ENCODE measurements around the gene SLC35E2B. TPM values are rescaled to one million over a fixed set of nuclear protein-coding genes. Genes with fewer than 3 reads are reported as not detected.
"Not testable (repeated sequence)": the region's sequence is repeated elsewhere in the genome, so short reads cannot be mapped to it uniquely, and the experiment has no call there.

Gene SLC35E2B
- total RNA-seq, 1 donor = 38.4 TPM

DNA sequence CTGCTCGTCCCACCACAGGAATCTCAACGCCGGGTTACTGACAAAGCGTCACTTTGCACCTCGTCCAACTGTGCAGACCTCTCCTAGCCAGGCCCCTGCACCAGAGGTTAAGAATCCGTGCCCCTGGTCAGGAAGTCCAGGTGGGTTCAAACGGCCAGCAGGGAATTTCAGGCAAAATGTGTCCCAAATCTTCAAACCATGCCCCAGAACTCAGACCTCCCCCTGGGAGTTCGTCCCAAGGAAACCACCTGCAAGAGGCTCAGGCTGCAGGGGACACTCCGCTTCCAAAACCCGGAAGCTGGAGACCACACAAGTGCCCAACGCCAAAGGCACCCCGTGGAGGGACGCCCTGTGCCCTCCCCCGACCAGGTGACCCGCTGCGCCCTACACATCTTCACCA is 1.2 kb downstream of the SLC35E2B start:
- H3K36me3 ChIP-seq (ENCODE audit: insufficient read depth, low read length); H2AFZ ChIP-seq (ENCODE audit: low read length); H3K27ac ChIP-seq (ENCODE audit: low read depth, low read length); DNase-seq (ENCODE audit: insufficient read length, low spot score, missing footprints); H4K20me1 ChIP-seq (ENCODE audit: insufficient read depth, low read length); H3K27me3 ChIP-seq (ENCODE audit: insufficient read depth, low read length); H3K4me1 ChIP-seq (ENCODE audit: insufficient read depth, low read length); H3K9me3 ChIP-seq (ENCODE audit: low read depth, low read length): not testable (repeated sequence)
- peak overlapping the region; percentile 70 for H3K4me2 ChIP-seq (ENCODE audit: insufficient read depth, low read length)
- H3K79me2 ChIP-seq (ENCODE audit: insufficient read depth, low read length) = peaks cover 20% of the 10 kb centered on the region
- H3K4me3 ChIP-seq (ENCODE audit: insufficient read depth, low read length) = peak overlapping the region; percentile 54

DNA sequence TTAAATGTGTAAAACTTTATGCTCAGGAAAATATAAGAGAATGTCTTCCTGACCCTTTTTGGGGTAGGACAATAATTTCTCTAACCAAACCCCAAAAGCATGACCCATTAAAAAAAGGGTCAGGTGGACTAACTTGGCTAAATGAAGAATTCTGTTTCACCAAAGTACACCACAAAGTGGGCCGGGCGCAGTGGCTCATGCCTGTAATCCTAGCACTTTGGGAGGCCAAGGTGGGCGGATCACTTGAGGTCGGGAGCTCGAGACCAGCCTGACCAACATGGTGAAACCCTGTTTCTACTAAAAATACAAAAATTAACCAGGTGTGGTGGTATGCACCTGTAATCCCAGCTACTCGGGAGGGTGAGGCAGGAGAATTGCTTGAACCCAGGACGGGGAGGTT is 3.1 kb downstream of the SLC35E2B start:
- not testable (repeated sequence) for H3K4me1 ChIP-seq (ENCODE audit: insufficient read depth, low read length); H3K27me3 ChIP-seq (ENCODE audit: insufficient read depth, low read length); H3K4me2 ChIP-seq (ENCODE audit: insufficient read depth, low read length); H3K4me3 ChIP-seq (ENCODE audit: insufficient read depth, low read length); DNase-seq (ENCODE audit: insufficient read length, low spot score, missing footprints); H2AFZ ChIP-seq (ENCODE audit: low read length); H3K27ac ChIP-seq (ENCODE audit: low read depth, low read length); H3K36me3 ChIP-seq (ENCODE audit: insufficient read depth, low read length); H4K20me1 ChIP-seq (ENCODE audit: insufficient read depth, low read length); H3K9me3 ChIP-seq (ENCODE audit: low read depth, low read length)
- H3K79me2 ChIP-seq (ENCODE audit: insufficient read depth, low read length) = peaks cover 30% of the 10 kb centered on the region

- Histone ChIP-seq H2AFZ (ENCODE audit: low read length) (no peak overlapping the region), H3K9me3 (ENCODE audit: low read depth, low read length) (no peaks in the 10 kb centered on the region), H4K20me1 (ENCODE audit: insufficient read depth, low read length) (peaks cover 7% of the 10 kb centered on the region), H3K4me3 (ENCODE audit: insufficient read depth, low read length) (no peak overlapping the region), H3K27me3 (ENCODE audit: insufficient read depth, low read length) (no peaks in the 10 kb centered on the region), H3K27ac (ENCODE audit: low read depth, low read length) (no peak overlapping the region), H3K4me1 (ENCODE audit: insufficient read depth, low read length) (peaks cover 5% of the 10 kb centered on the region), H3K4me2 (ENCODE audit: insufficient read depth, low read length) (no peak overlapping the region), H3K36me3 (ENCODE audit: insufficient read depth, low read length) (no peaks in the 10 kb centered on the region), H3K79me2 (ENCODE audit: insufficient read depth, low read length) (peaks cover 46% of the 10 kb centered on the region)
- peak; percentile 39 for DNase-seq (ENCODE audit: insufficient read length, low spot score, missing footprints)
- TF ChIP-seq, protein P1, sequence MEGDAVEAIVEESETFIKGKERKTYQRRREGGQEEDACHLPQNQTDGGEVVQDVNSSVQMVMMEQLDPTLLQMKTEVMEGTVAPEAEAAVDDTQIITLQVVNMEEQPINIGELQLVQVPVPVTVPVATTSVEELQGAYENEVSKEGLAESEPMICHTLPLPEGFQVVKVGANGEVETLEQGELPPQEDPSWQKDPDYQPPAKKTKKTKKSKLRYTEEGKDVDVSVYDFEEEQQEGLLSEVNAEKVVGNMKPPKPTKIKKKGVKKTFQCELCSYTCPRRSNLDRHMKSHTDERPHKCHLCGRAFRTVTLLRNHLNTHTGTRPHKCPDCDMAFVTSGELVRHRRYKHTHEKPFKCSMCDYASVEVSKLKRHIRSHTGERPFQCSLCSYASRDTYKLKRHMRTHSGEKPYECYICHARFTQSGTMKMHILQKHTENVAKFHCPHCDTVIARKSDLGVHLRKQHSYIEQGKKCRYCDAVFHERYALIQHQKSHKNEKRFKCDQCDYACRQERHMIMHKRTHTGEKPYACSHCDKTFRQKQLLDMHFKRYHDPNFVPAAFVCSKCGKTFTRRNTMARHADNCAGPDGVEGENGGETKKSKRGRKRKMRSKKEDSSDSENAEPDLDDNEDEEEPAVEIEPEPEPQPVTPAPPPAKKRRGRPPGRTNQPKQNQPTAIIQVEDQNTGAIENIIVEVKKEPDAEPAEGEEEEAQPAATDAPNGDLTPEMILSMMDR (IDR thresholded peaks at IDR 0.05; ENCODE audit: extremely low read depth, low read depth, low read length) = no peak
Observed at GRCh38 chr1:1687846-1688245, 4.7 kb downstream of the SLC35E2B start.

GRCh38 chr1:1684031-1684681 is 8.4 kb downstream of the SLC35E2B start:
- no peak overlapping the region for H3K4me2 ChIP-seq (ENCODE audit: insufficient read depth, low read length)
- H3K27me3 ChIP-seq (ENCODE audit: insufficient read depth, low read length) = no peaks in the 10 kb centered on the region
- H3K4me3 ChIP-seq (ENCODE audit: insufficient read depth, low read length) = no peak overlapping the region
- no peak overlapping the region for H2AFZ ChIP-seq (ENCODE audit: low read length)
- peaks cover 66% of the 10 kb centered on the region for H3K79me2 ChIP-seq (ENCODE audit: insufficient read depth, low read length)
- no peaks in the 10 kb centered on the region for H3K9me3 ChIP-seq (ENCODE audit: low read depth, low read length)
- peaks cover 5% of the 10 kb centered on the region for H3K4me1 ChIP-seq (ENCODE audit: insufficient read depth, low read length)
- no peak for DNase-seq (ENCODE audit: insufficient read length, low spot score, missing footprints)
- no peak overlapping the region for H3K27ac ChIP-seq (ENCODE audit: low read depth, low read length)
- TF ChIP-seq, protein P1 (IDR thresholded peaks at IDR 0.05; ENCODE audit: extremely low read depth, low read depth, low read length) = no peak
- peaks cover 3% of the 10 kb centered on the region for H3K36me3 ChIP-seq (ENCODE audit: insufficient read depth, low read length)
- H4K20me1 ChIP-seq (ENCODE audit: insufficient read depth, low read length) = peaks cover 22% of the 10 kb centered on the region

GRCh38 chr1:1683104-1683905 is 9.3 kb downstream of the SLC35E2B start:
- H3K27ac ChIP-seq (ENCODE audit: low read depth, low read length) = no peak overlapping the region
- H3K4me3 ChIP-seq (ENCODE audit: insufficient read depth, low read length) = no peak overlapping the region
- peaks cover 31% of the 10 kb centered on the region for H4K20me1 ChIP-seq (ENCODE audit: insufficient read depth, low read length)
- no peaks in the 10 kb centered on the region for H3K9me3 ChIP-seq (ENCODE audit: low read depth, low read length)
- H3K36me3 ChIP-seq (ENCODE audit: insufficient read depth, low read length) = peaks cover 3% of the 10 kb centered on the region
- H3K4me1 ChIP-seq (ENCODE audit: insufficient read depth, low read length) = peaks cover 5% of the 10 kb centered on the region
- TF ChIP-seq, protein P1 (IDR thresholded peaks at IDR 0.05; ENCODE audit: extremely low read depth, low read depth, low read length) = no peak
- no peaks in the 10 kb centered on the region for H3K27me3 ChIP-seq (ENCODE audit: insufficient read depth, low read length)
- peaks cover 70% of the 10 kb centered on the region for H3K79me2 ChIP-seq (ENCODE audit: insufficient read depth, low read length)
- no peak overlapping the region for H3K4me2 ChIP-seq (ENCODE audit: insufficient read depth, low read length)
- H2AFZ ChIP-seq (ENCODE audit: low read length) = no peak overlapping the region
- DNase-seq (ENCODE audit: insufficient read length, low spot score, missing footprints) = peak; percentile 77

All from osteoblast (primary cell).